ENCODE data around the gene ANKRD37.

Gene ANKRD37

DNA sequence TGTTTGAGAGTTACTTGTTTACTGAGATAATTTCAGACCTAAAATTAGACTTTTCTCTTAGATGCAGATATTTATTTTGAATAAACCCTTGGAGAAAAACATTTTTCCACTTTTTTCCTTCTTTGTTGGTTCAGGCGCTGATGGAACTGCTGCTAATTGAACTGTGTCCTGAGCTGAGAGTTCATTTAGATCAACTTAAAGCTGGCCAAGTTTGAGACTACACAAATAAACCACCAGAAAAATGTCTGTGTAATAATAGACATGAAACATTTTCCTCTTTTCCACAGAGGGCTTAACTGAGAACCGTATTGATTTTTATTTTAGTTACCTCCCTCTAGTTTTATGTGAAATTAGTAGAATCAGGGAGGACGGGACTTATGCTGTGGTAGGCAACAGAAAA lies 33.4 kb upstream of the ANKRD37 start:
- no peak for TF ChIP-seq EGR1 (IDR thresholded peaks at IDR 0.05)
- TF ChIP-seq TAF1 (IDR thresholded peaks at IDR 0.05; ENCODE audit: low read depth): no peak
- no peak for TF ChIP-seq ZBTB7A (IDR thresholded peaks at IDR 0.05; ENCODE audit: low read depth)
- TF ChIP-seq CEBPB (IDR thresholded peaks at IDR 0.05): no peak

DNA sequence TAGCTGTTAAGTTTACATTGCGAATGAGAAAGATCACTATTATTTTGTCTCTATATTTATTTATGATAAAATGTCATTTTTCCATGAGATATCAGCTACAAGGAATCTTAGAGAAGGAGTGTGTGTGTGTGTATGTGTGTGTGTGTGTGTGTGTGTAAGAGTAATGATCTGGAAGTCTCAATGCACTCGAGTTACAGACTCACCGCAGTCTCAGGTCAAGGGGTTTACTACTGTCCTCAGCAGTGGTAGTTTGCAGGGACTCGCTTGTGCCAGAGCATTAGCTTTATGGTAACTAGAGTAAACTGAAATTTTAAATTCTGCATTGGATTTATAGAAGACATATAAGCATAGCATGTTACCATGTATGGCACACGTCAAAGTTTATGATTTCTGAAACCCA lies 31.8 kb upstream of the ANKRD37 start:
- TF ChIP-seq CEBPB (IDR thresholded peaks at IDR 0.05) (no peak), TAF1 (IDR thresholded peaks at IDR 0.05; ENCODE audit: low read depth) (no peak), ZBTB7A (IDR thresholded peaks at IDR 0.05; ENCODE audit: low read depth) (no peak), FOXM1 (IDR thresholded peaks at IDR 0.05; ENCODE audit: borderline replicate concordance, low read depth) (no peak), REST (IDR thresholded peaks at IDR 0.05; ENCODE audit: low read depth) (no peak), TCF12 (IDR thresholded peaks at IDR 0.05; ENCODE audit: low read depth) (no peak), MAX (IDR thresholded peaks at IDR 0.05) (no peak), USF1 (IDR thresholded peaks at IDR 0.05) (no peak), NFIC (IDR thresholded peaks at IDR 0.05) (no peak), EGR1 (IDR thresholded peaks at IDR 0.05) (no peak), YY1 (IDR thresholded peaks at IDR 0.05; ENCODE audit: low read depth) (no peak), CREB1 (IDR thresholded peaks at IDR 0.05; ENCODE audit: low read depth) (no peak), RAD21 (IDR thresholded peaks at IDR 0.05; ENCODE audit: low read depth) (no peak), TEAD4 (IDR thresholded peaks at IDR 0.05) (no peak)

DNA sequence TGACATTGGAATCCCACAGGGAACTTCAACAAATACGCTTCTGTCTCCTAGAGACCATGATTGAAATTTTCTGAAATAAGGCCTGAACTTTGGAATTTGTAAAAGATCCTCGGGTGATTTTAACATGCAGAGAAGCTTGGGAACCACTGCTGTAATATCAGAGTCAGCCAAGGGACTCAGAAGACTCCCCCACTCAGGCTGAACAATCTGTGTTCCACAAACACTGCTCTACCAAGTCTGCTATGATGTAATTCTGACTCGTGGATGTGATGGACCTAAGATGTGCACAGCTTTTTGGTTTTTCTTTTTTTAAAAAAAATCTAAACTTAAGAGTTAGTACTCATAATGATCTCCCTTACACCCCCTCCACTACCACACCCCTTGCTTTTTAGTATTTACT lies 26.9 kb upstream of the ANKRD37 start:
- TF ChIP-seq TAF1 (IDR thresholded peaks at IDR 0.05; ENCODE audit: low read depth) (no peak), CREB1 (IDR thresholded peaks at IDR 0.05; ENCODE audit: low read depth) (no peak), FOXM1 (IDR thresholded peaks at IDR 0.05; ENCODE audit: borderline replicate concordance, low read depth) (no peak), TCF12 (IDR thresholded peaks at IDR 0.05; ENCODE audit: low read depth) (no peak), TEAD4 (IDR thresholded peaks at IDR 0.05) (no peak), EGR1 (IDR thresholded peaks at IDR 0.05) (no peak), USF1 (IDR thresholded peaks at IDR 0.05) (no peak), REST (IDR thresholded peaks at IDR 0.05; ENCODE audit: low read depth) (no peak), ZBTB7A (IDR thresholded peaks at IDR 0.05; ENCODE audit: low read depth) (no peak), NFIC (IDR thresholded peaks at IDR 0.05) (no peak), CEBPB (IDR thresholded peaks at IDR 0.05) (no peak), EP300 (IDR thresholded peaks at IDR 0.05; ENCODE audit: borderline replicate concordance) (no peak), RAD21 (IDR thresholded peaks at IDR 0.05; ENCODE audit: low read depth) (no peak), MAX (IDR thresholded peaks at IDR 0.05) (no peak), YY1 (IDR thresholded peaks at IDR 0.05; ENCODE audit: low read depth) (no peak)

- TF ChIP-seq EP300 (IDR thresholded peaks at IDR 0.05; ENCODE audit: borderline replicate concordance): no peak
- TF ChIP-seq USF1 (IDR thresholded peaks at IDR 0.05): no peak
- no peak for TF ChIP-seq CEBPB (IDR thresholded peaks at IDR 0.05)
- no peak for TF ChIP-seq CREB1 (IDR thresholded peaks at IDR 0.05; ENCODE audit: low read depth)
- TF ChIP-seq FOXM1 (IDR thresholded peaks at IDR 0.05; ENCODE audit: borderline replicate concordance, low read depth): no peak
- TF ChIP-seq TCF12 (IDR thresholded peaks at IDR 0.05; ENCODE audit: low read depth): no peak
- no peak for TF ChIP-seq TEAD4 (IDR thresholded peaks at IDR 0.05)
- TF ChIP-seq RAD21 (IDR thresholded peaks at IDR 0.05; ENCODE audit: low read depth): no peak
- TF ChIP-seq ZBTB7A (IDR thresholded peaks at IDR 0.05; ENCODE audit: low read depth): no peak
- TF ChIP-seq NFIC (IDR thresholded peaks at IDR 0.05): no peak
- TF ChIP-seq TAF1 (IDR thresholded peaks at IDR 0.05; ENCODE audit: low read depth): no peak
- TF ChIP-seq REST (IDR thresholded peaks at IDR 0.05; ENCODE audit: low read depth): no peak
- no peak for TF ChIP-seq YY1 (IDR thresholded peaks at IDR 0.05; ENCODE audit: low read depth)
- no peak for TF ChIP-seq MAX (IDR thresholded peaks at IDR 0.05)
- no peak for TF ChIP-seq EGR1 (IDR thresholded peaks at IDR 0.05)
Observed at GRCh38 chr4:185370268-185370949, 26.2 kb upstream of the ANKRD37 start.
